ENCODE data around the gene PKD1L1. TPM values are rescaled to one million over a fixed set of nuclear protein-coding genes. Genes with fewer than 3 reads are reported as not detected.

The PKD1L1 gene
- total and polyA plus RNA-seq, 2 donors (not counting 1 experiment from before 2014, with no cell fraction given), result 0.59 to 0.70 TPM

- no peak overlapping the region for H3K4me2 ChIP-seq (replicated peaks; ENCODE audit: low read depth, low read length, poor library complexity, severe bottlenecking)
- H3K27me3 ChIP-seq (replicated peaks in 1 of 4; ENCODE audit: control extremely low read depth in 1 of 4, control insufficient read depth in 3 of 4, insufficient read depth in 4 of 4, low read length in 3 of 4), result no peaks in the 10 kb centered on the region
- no peak overlapping the region for H3K27ac ChIP-seq (ENCODE audit: low read length in 2 of 2)
- Mint-ChIP-seq H3K4me3 (no peak overlapping the region), H3K9me3 (ENCODE audit: insufficient read depth) (no peaks in the 10 kb centered on the region), H3K27ac (no peak overlapping the region), H3K27me3 (no peaks in the 10 kb centered on the region), H3K4me1 (peaks cover 2% of the 10 kb centered on the region)
- ATAC-seq (ENCODE audit: low read depth), result no peak
- no peaks in the 10 kb centered on the region for H3K9me3 ChIP-seq (ENCODE audit: control extremely low read depth in 1 of 3, control insufficient read depth in 2 of 3, insufficient read depth in 1 of 3, low read length in 2 of 3)
- no peak overlapping the region for H2AFZ ChIP-seq (ENCODE audit: insufficient read depth, low read depth, low read length, poor library complexity, severe bottlenecking)
- ChIA-PET POLR2A (no interaction called here), CTCF (no interaction called here)
- no peak for TF ChIP-seq EZH2 (IDR thresholded peaks at IDR 0.05; ENCODE audit: borderline replicate concordance, insufficient read depth, low read depth, low read length, poor library complexity, severe bottlenecking)
- TF ChIP-seq, protein P1, sequence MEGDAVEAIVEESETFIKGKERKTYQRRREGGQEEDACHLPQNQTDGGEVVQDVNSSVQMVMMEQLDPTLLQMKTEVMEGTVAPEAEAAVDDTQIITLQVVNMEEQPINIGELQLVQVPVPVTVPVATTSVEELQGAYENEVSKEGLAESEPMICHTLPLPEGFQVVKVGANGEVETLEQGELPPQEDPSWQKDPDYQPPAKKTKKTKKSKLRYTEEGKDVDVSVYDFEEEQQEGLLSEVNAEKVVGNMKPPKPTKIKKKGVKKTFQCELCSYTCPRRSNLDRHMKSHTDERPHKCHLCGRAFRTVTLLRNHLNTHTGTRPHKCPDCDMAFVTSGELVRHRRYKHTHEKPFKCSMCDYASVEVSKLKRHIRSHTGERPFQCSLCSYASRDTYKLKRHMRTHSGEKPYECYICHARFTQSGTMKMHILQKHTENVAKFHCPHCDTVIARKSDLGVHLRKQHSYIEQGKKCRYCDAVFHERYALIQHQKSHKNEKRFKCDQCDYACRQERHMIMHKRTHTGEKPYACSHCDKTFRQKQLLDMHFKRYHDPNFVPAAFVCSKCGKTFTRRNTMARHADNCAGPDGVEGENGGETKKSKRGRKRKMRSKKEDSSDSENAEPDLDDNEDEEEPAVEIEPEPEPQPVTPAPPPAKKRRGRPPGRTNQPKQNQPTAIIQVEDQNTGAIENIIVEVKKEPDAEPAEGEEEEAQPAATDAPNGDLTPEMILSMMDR (IDR thresholded peaks at IDR 0.05), result no peak
- no peaks in the 10 kb centered on the region for H3K79me2 ChIP-seq (ENCODE audit: control insufficient read depth, insufficient read depth, low read length)
- 100% methylated on average over 4 of the region's 6 CpGs for WGBS (ENCODE audit: insufficient coverage)
- no peaks in the 10 kb centered on the region for H3K4me1 ChIP-seq (ENCODE audit: control insufficient read depth in 2 of 2, insufficient read depth in 2 of 2, low read length in 2 of 2)
- intact Hi-C loops (cut with micrococcal nuclease), result no loop called here
- H3K4me3 ChIP-seq (ENCODE audit: control extremely low read depth in 1 of 5, extremely low read depth in 1 of 5, insufficient read depth in 1 of 5, low read depth in 2 of 5, low read length in 4 of 5), result no peak overlapping the region
- no peaks in the 10 kb centered on the region for H3K36me3 ChIP-seq (replicated peaks in 1 of 2; ENCODE audit: control extremely low read depth in 1 of 2, control insufficient read depth in 1 of 2, extremely low read depth in 1 of 2, insufficient read depth in 2 of 2, low read length in 1 of 2)
- H4K20me1 ChIP-seq (ENCODE audit: control insufficient read depth, insufficient read depth, low read length, poor library complexity, severe bottlenecking), result no peaks in the 10 kb centered on the region
- DNase-seq, result no peak
- no peak overlapping the region for H3K9ac ChIP-seq (ENCODE audit: low read length)
These were observed 146.8 kb downstream of the PKD1L1 start for GRCh38 chr7:47801423-47801822.

DNA sequence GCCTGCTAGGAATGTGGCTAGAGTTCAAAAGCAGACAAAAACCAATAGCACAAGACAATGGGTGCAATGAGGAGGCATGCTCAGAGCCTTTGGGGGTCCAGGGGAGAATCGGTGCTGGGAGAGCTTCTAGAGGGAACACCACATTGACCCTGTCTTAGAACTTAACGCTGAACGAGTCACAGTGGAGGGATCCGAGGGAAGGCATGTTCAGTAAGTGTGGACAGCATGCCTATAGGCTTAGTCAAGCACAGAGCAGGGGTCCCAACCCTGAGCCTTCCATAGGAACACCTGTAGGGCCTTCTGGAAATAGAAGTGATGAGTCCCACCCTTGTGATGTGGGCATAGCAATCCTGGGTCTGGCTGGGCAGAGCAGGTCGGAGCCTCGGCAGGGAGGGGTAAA, 148.7 kb downstream of the PKD1L1 start:
- H3K27ac ChIP-seq (ENCODE audit: low read length in 2 of 2), result no peak overlapping the region
- H2AFZ ChIP-seq (ENCODE audit: insufficient read depth, low read depth, low read length, poor library complexity, severe bottlenecking), result no peak overlapping the region
- TF ChIP-seq, protein P1 (IDR thresholded peaks at IDR 0.05), result no peak
- no peak for TF ChIP-seq EZH2 (IDR thresholded peaks at IDR 0.05; ENCODE audit: borderline replicate concordance, insufficient read depth, low read depth, low read length, poor library complexity, severe bottlenecking)
- DNase-seq, result no peak
- intact Hi-C loops (cut with micrococcal nuclease), result no loop called here
- Mint-ChIP-seq H3K27ac (no peak overlapping the region), H3K4me3 (no peak overlapping the region), H3K4me1 (no peaks in the 10 kb centered on the region), H3K27me3 (no peaks in the 10 kb centered on the region), H3K9me3 (ENCODE audit: insufficient read depth) (no peaks in the 10 kb centered on the region)
- ChIA-PET CTCF (interaction anchor here (1.4 to 1.6 kb wide), 2 partner anchors 11 to 20 kb away, joined by 3 to 7 read pairs; no protein-coding TSS in a partner anchor), POLR2A (no interaction called here)
- WGBS (ENCODE audit: insufficient coverage), result 93% methylated on average over 4 of the region's 6 CpGs
- no peaks in the 10 kb centered on the region for H4K20me1 ChIP-seq (ENCODE audit: control insufficient read depth, insufficient read depth, low read length, poor library complexity, severe bottlenecking)
- no peak overlapping the region for H3K4me3 ChIP-seq (ENCODE audit: control extremely low read depth in 1 of 5, extremely low read depth in 1 of 5, insufficient read depth in 1 of 5, low read depth in 2 of 5, low read length in 4 of 5)
- H3K36me3 ChIP-seq (replicated peaks in 1 of 2; ENCODE audit: control extremely low read depth in 1 of 2, control insufficient read depth in 1 of 2, extremely low read depth in 1 of 2, insufficient read depth in 2 of 2, low read length in 1 of 2), result no peaks in the 10 kb centered on the region
- H3K27me3 ChIP-seq (replicated peaks in 1 of 4; ENCODE audit: control extremely low read depth in 1 of 4, control insufficient read depth in 3 of 4, insufficient read depth in 4 of 4, low read length in 3 of 4), result no peaks in the 10 kb centered on the region
- H3K79me2 ChIP-seq (ENCODE audit: control insufficient read depth, insufficient read depth, low read length), result no peaks in the 10 kb centered on the region
- ATAC-seq (ENCODE audit: low read depth), result no peak
- H3K4me1 ChIP-seq (ENCODE audit: control insufficient read depth in 2 of 2, insufficient read depth in 2 of 2, low read length in 2 of 2), result no peaks in the 10 kb centered on the region
- no peaks in the 10 kb centered on the region for H3K9me3 ChIP-seq (ENCODE audit: control extremely low read depth in 1 of 3, control insufficient read depth in 2 of 3, insufficient read depth in 1 of 3, low read length in 2 of 3)
- H3K9ac ChIP-seq (ENCODE audit: low read length), result no peak overlapping the region
- H3K4me2 ChIP-seq (replicated peaks; ENCODE audit: low read depth, low read length, poor library complexity, severe bottlenecking), result no peak overlapping the region

Data from B cell (primary cell).